Kasumi-1 (cell line): ENCODE results near the gene ARHGEF10L.
A peak's percentile ranks its signal among the peaks of the same experiment; 100 is the strongest.

Source experiments
- DNase-seq, 2 experiments: peaks; one replicate each; lab custom pipeline; 2025; lab: John Stamatoyannopoulos, UW

Gene ARHGEF10L

GRCh38 chr1:17567582-17567981 is 28.1 kb downstream of the ARHGEF10L start:
- no peak for DNase-seq

GRCh38 chr1:17568014-17568900 is 28.8 kb downstream of the ARHGEF10L start:
- no peak for DNase-seq

GRCh38 chr1:17569200-17570139 is 30.0 kb downstream of the ARHGEF10L start:
- peak in 1 of 2 experiments; percentile 18 for DNase-seq

DNA sequence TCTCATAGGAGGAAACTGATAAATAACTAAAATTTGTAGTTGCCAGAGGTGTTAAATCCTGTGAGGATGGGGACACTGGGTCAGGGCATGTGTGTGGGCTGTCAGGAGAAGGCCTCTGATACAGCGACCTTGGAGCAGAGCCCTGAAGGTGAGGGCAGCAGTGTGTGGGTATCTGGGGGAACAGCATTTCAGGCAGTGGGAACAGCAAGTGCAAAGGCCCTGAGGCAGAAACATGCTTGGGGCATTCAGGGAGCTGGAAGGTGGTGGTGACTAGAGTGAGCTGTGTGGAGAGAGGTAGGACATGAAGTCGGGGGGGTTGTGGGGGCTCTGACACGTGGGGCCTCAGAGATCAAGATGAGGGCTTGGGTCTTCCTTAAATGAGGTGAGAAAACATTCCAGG is 30.7 kb downstream of the ARHGEF10L start:
- no peak for DNase-seq

DNA sequence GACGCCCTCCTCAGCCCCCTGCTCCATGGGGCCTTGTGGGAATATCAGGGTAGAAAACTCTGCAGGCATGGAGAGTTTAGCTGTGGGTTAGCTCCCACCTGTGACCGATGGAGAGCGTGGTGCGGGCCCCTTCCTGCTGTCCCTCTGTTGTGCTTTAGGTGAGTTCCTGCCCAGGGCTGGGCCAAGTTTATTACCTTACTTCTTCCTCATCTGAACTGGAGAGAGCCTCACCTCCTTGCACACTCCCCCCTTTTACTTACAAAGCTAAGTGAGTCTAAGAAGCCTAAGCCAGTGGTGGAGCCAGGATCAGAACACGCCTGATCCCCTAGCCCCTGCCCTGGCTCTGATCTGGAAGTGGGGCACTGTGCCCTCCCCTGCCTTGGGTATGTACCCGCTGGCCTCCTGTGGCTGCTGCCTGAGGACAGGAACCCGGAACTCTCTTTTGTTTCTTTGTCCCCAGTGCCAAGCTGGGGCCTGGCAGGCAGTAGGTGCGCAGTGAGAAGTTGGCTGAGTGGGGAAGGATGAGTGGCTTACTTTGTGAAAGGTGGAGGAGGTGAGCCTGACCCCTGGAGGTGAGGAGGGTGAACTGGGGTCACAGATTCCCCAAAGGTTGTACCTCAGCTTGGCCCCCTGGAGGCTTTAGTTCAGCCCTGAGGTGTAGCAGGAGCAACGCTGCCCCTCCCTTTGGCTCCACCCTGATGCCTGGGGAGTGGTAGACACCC is 32.9 kb downstream of the ARHGEF10L start:
- no peak for DNase-seq

DNA sequence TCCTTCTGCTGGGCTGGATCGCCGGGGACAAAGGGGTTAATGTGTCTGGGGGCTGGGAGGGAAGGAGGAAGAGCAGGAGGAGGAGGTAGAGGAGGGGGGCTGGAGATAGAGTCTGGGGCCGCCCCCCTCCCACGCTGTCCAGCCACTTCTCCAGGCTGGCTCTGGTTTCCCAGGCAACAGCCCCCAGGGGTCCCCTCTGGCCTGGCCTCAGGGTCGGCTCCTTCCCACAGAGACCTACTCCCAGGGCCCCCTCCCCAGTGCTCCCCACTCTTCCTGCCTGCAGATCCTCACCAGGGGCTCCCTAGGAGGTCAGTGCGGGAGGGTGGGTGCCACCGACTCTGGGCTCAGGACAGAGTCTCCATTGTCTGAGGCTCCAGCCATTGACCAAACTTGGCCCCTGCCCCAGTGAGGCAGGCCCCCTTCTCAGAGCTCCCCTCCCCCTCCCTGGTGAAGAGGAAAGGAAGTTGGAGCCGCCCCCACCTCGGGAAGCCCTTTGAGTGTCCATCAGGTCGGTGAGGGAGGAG is 34.1 kb downstream of the ARHGEF10L start:
- DNase-seq = no peak

DNA sequence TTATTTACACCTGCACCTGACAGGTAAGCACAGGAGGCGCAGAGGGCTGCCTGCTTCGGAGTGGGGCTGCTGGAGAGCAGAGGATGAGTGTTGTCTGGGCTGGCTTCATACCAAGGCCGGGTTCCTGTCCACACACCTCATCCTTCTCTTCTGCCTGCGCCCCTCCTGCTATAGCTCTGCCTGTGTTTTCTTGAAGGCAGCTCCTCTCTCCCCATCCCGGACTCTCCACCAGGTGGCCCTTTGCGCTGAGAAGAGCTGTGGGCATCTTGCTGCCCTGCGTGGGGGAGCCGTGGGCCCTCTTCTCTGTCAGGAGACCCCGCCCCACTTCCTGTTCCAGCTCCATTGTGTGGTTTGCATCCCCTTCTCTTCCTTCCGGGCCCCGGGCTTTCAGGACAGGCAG is 35.0 kb downstream of the ARHGEF10L start:
- DNase-seq = no peak

GRCh38 chr1:17575797-17576518 is 36.5 kb downstream of the ARHGEF10L start:
- no peak for DNase-seq

DNA sequence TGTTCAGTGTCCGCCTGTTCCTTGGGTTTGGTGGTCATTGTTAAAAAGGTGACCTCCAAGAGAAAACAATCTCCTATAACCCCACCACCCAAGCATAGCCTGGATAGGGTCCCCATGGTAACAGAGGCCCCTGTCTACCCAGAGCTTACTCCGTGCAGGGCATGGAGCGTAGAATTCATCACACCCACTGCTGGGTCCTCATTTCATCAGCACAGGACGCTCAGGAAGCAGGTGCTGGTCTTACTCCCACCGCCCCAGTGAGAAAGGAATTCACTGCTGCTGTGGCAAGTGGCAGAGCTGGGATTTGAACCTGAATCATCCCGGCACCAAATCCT is 37.0 kb downstream of the ARHGEF10L start:
- DNase-seq = no peak

DNA sequence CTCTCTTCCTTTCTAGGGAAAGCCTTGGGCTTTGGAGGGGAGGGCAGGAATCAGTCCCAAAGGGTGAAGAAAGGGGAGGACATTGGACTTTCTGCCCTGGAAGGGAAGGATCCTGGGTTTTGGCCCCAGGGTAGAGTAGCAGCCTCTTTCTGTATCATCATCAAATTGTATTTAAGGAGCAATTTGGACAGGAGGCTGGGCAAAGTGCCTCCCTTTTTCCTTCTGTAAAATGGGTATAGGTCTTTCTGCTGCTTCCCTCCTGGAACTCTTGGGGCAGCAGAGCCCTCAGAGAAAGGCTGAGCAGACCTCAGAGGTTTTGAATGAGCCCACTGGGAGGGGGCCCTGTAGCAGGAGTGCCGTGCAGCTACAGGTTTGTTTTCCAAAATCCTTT is 38.4 kb downstream of the ARHGEF10L start:
- no peak for DNase-seq

DNA sequence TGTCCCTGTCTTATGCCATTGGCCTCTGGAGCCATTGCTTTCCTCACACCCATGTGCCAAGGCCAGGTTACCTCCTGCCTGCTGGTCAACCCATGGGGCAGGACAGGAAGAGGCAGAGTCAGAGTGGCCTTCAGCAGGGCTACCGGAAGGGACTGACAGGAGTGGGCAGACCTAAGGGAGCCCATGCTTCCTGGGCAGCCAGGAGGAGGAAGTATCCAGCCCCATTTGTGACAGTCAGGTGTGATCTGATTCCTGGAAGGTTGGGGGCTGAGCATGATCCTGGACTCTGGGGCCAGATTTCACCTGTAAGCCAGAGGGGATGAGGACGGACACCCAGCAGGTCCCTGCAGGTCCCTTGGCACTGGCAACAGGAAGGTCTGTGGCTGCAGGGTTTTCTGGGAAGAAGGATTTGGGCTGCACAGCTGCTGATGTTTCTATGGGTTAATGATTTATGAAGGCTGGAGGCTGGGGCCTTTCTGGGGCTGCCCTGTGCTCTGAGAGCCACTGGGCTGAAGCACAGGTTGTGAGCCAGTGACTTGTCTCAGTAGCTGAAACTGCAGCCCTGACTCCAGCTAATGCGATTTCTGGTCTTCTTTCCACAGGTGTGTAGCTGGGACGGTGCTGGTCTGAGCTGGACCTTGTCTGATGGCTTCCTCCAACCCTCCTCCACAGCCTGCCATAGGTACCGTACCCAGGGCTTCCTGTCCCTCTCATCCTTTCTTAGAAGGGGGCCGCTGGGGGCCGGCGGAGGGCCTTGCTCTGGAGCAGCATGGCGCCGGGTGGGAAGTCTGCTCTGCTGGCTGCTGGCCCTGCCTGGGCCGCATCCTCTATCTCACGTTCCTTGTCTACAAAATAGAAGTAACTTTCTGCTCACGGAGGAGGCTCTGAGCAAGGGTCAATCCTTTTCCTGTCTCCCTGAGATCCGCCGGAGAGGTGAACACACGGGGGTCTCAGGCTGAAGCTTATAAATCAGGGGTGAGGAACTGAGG is 40.7 kb downstream of the ARHGEF10L start:
- DNase-seq = no peak

DNA sequence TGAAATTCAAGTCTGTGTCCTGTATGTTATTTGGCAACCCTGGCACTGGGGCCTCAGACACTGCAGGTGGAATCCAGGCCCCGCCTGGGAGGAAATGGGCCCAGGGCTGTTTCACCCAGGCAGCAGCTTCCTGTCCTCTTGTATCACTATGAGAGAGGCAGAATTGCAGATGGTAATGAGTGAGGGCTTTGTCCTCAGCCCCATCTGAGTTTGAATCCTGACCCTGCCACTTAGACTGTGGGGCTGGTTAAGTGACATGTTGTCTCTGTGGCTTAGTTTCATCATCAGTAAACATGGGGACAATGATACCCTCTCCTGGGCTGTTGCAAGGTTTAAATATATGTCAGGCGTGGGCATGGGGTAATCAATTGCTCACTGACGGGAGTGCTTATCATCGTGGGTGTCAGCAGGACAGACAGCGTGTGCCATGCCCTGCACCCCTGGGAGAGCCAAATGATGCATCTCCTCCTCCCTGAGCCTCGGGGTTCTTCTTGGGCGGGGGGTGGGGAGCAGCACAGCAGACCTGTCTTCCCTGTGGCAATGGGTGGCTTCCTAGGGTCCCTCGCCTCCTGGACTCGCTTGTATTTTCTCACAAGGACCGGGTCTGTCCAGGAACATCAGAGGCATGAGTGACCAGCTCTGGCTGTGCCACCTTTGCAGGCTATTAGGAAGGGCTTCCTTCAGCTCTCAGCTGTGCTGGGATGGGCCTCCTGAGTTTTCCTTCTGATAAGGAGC is 42.1 kb downstream of the ARHGEF10L start:
- no peak for DNase-seq

GRCh38 chr1:17582124-17582774 is 42.8 kb downstream of the ARHGEF10L start:
- no peak for DNase-seq

GRCh38 chr1:17584539-17584938 is 45.0 kb downstream of the ARHGEF10L start:
- DNase-seq = no peak

DNA sequence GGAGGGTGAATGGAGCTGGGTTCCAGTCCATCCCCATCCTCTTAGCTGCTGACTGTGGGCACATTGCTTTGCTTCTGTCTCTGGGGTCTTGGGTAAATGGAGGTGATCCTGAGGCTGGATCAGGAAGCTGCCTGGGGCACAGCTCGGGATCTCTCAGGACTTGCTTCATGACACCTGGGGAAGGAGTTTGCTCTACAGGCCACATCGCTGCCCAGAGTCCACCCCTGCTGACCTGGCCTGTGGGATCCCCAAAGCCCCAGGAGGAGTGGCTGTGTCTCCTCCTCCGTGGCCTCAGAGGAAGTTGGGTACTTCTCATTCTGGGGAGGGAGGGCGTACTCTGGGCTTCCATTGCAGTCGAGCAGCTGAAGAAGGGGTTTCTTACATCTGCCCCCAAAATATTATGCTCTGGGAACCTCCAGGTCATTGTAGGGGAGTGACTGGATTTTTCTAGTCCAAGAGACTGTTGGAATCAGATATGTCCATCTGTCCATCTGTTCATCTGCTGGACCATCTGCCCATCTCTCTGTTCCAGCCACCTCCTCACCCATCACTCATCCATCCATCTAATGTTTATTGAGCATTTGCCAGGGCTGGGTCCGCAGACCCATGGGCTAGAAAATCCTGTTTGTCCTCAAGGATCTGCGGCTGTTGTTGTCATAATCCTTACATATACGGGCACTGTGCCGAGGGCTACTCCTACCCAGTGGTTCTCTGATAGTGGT is 45.9 kb downstream of the ARHGEF10L start:
- DNase-seq = no peak

- no peak for DNase-seq
Measured at GRCh38 chr1:17586172-17586964, 46.9 kb downstream of the ARHGEF10L start.

- DNase-seq = no peak
Measured at GRCh38 chr1:17587693-17588047, 48.2 kb downstream of the ARHGEF10L start.
